Measurements from ENCODE around the gene ST8SIA5. TPM values are rescaled to one million over a fixed set of nuclear protein-coding genes. Genes with fewer than 3 reads are reported as not detected.

The ST8SIA5 gene
- total and polyA plus RNA-seq, 4 donors: 3.3 to 26.6 (median 16.1) TPM

GRCh38 chr18:46668694-46669093 lies 88.2 kb downstream of the ST8SIA5 start:
- H3K27me3 ChIP-seq (ENCODE audit: control insufficient read depth, insufficient read depth, low read length): no peaks in the 10 kb centered on the region
- no peak for DNase-seq (ENCODE audit: low read depth in 4 of 6, low spot score in 6 of 6)
- no peak overlapping the region for H3K4me3 ChIP-seq (ENCODE audit: low read depth, low read length)
- H3K4me1 ChIP-seq (ENCODE audit: control insufficient read depth, insufficient read depth, low read length): peaks cover 14% of the 10 kb centered on the region
- no peaks in the 10 kb centered on the region for H3K9me3 ChIP-seq (ENCODE audit: control insufficient read depth, insufficient read depth, low read length)
- no peak overlapping the region for H3K27ac ChIP-seq (ENCODE audit: low read depth, low read length)
- no peaks in the 10 kb centered on the region for H3K36me3 ChIP-seq (ENCODE audit: control insufficient read depth, insufficient read depth, low read length)
- WGBS (ENCODE audit: insufficient coverage): 65% methylated on average over 6 of the region's 6 CpGs

GRCh38 chr18:46668135-46668534 lies 88.7 kb downstream of the ST8SIA5 start:
- Histone ChIP-seq H3K27me3 (ENCODE audit: control insufficient read depth, insufficient read depth, low read length) (no peaks in the 10 kb centered on the region), H3K4me3 (ENCODE audit: low read depth, low read length) (no peak overlapping the region), H3K36me3 (ENCODE audit: control insufficient read depth, insufficient read depth, low read length) (no peaks in the 10 kb centered on the region), H3K9me3 (ENCODE audit: control insufficient read depth, insufficient read depth, low read length) (no peaks in the 10 kb centered on the region), H3K27ac (ENCODE audit: low read depth, low read length) (no peak overlapping the region), H3K4me1 (ENCODE audit: control insufficient read depth, insufficient read depth, low read length) (peaks cover 14% of the 10 kb centered on the region)
- no peak for DNase-seq (ENCODE audit: low read depth in 4 of 6, low spot score in 6 of 6)
- 30% methylated on average over 7 of the region's 11 CpGs for WGBS (ENCODE audit: insufficient coverage)

- no peak overlapping the region for H3K27ac ChIP-seq (ENCODE audit: low read depth, low read length)
- no peaks in the 10 kb centered on the region for H3K36me3 ChIP-seq (ENCODE audit: control insufficient read depth, insufficient read depth, low read length)
- no peaks in the 10 kb centered on the region for H3K27me3 ChIP-seq (ENCODE audit: control insufficient read depth, insufficient read depth, low read length)
- H3K4me3 ChIP-seq (ENCODE audit: low read depth, low read length): no peak overlapping the region
- H3K9me3 ChIP-seq (ENCODE audit: control insufficient read depth, insufficient read depth, low read length): no peaks in the 10 kb centered on the region
- peaks cover 14% of the 10 kb centered on the region for H3K4me1 ChIP-seq (ENCODE audit: control insufficient read depth, insufficient read depth, low read length)
- 87% methylated on average over 1 of the region's 1 CpG for WGBS (ENCODE audit: insufficient coverage)
- DNase-seq (ENCODE audit: low read depth in 4 of 6, low spot score in 6 of 6): no peak
Measured at GRCh38 chr18:46663539-46663938, 93.3 kb downstream of the ST8SIA5 start.

- peak in 5 of 6 donors; percentile 55 to 96 (median 75) for DNase-seq (ENCODE audit: low read depth in 4 of 6, low spot score in 6 of 6)
- Histone ChIP-seq H3K27ac (ENCODE audit: low read depth, low read length) (no peak overlapping the region), H3K9me3 (ENCODE audit: control insufficient read depth, insufficient read depth, low read length) (no peaks in the 10 kb centered on the region), H3K4me1 (ENCODE audit: control insufficient read depth, insufficient read depth, low read length) (peaks cover 3% of the 10 kb centered on the region), H3K36me3 (ENCODE audit: control insufficient read depth, insufficient read depth, low read length) (no peaks in the 10 kb centered on the region), H3K27me3 (ENCODE audit: control insufficient read depth, insufficient read depth, low read length) (peaks cover 5% of the 10 kb centered on the region), H3K4me3 (ENCODE audit: low read depth, low read length) (no peak overlapping the region)
- WGBS (ENCODE audit: insufficient coverage): 53% methylated on average over 7 of the region's 9 CpGs
Measured at GRCh38 chr18:46660957-46661749, 95.7 kb downstream of the ST8SIA5 start.

- Histone ChIP-seq H3K36me3 (ENCODE audit: control insufficient read depth, insufficient read depth, low read length) (no peaks in the 10 kb centered on the region), H3K27me3 (ENCODE audit: control insufficient read depth, insufficient read depth, low read length) (peaks cover 5% of the 10 kb centered on the region), H3K4me3 (ENCODE audit: low read depth, low read length) (no peak overlapping the region), H3K9me3 (ENCODE audit: control insufficient read depth, insufficient read depth, low read length) (no peaks in the 10 kb centered on the region), H3K27ac (ENCODE audit: low read depth, low read length) (no peak overlapping the region), H3K4me1 (ENCODE audit: control insufficient read depth, insufficient read depth, low read length) (peaks cover 3% of the 10 kb centered on the region)
- no peak for DNase-seq (ENCODE audit: low read depth in 4 of 6, low spot score in 6 of 6)
- 100% methylated on average over 2 of the region's 3 CpGs for WGBS (ENCODE audit: insufficient coverage)
Measured at GRCh38 chr18:46659484-46659883, 97.4 kb downstream of the ST8SIA5 start.

- Histone ChIP-seq H3K4me1 (ENCODE audit: control insufficient read depth, insufficient read depth, low read length) (peaks cover 3% of the 10 kb centered on the region), H3K27ac (ENCODE audit: low read depth, low read length) (no peak within 1 kb of the TSS), H3K36me3 (ENCODE audit: control insufficient read depth, insufficient read depth, low read length) (no peaks in the 10 kb centered on the region), H3K4me3 (ENCODE audit: low read depth, low read length) (no peak within 1 kb of the TSS), H3K27me3 (ENCODE audit: control insufficient read depth, insufficient read depth, low read length) (peaks cover 5% of the 10 kb centered on the region), H3K9me3 (ENCODE audit: control insufficient read depth, insufficient read depth, low read length) (no peaks in the 10 kb centered on the region)
- DNase-seq (ENCODE audit: low read depth in 4 of 6, low spot score in 6 of 6): no peak
- WGBS (ENCODE audit: insufficient coverage): 76% methylated on average over 25 of the region's 25 CpGs
Measured at GRCh38 chr18:46657115-46657955, 99.5 kb downstream of the ST8SIA5 start, which contains the start of gene LOXHD1. Gene LOXHD1 (minus strand): TSS chr18:46657220. CDS start chr18:46657033, 187 bp downstream.

- H3K4me1 ChIP-seq (ENCODE audit: control insufficient read depth, insufficient read depth, low read length): peaks cover 3% of the 10 kb centered on the region
- 79% methylated on average over 24 of the region's 27 CpGs for WGBS (ENCODE audit: insufficient coverage)
Measured at GRCh38 chr18:46656326-46657114, 100.3 kb downstream of the ST8SIA5 start.

GRCh38 chr18:46652372-46652771 lies 104.5 kb downstream of the ST8SIA5 start:
- Histone ChIP-seq H3K27ac (ENCODE audit: low read depth, low read length) (no peak overlapping the region), H3K27me3 (ENCODE audit: control insufficient read depth, insufficient read depth, low read length) (peaks cover under 1% of the 10 kb centered on the region), H3K9me3 (ENCODE audit: control insufficient read depth, insufficient read depth, low read length) (no peaks in the 10 kb centered on the region), H3K4me3 (ENCODE audit: low read depth, low read length) (no peak overlapping the region), H3K4me1 (ENCODE audit: control insufficient read depth, insufficient read depth, low read length) (no peaks in the 10 kb centered on the region), H3K36me3 (ENCODE audit: control insufficient read depth, insufficient read depth, low read length) (no peaks in the 10 kb centered on the region)
- no peak for DNase-seq (ENCODE audit: low read depth in 4 of 6, low spot score in 6 of 6)

More at GRCh38 chr18:46656326-46657114, 100.3 kb downstream of the ST8SIA5 start:
- H3K4me3 ChIP-seq (ENCODE audit: low read depth, low read length): no peak overlapping the region
- H3K27ac ChIP-seq (ENCODE audit: low read depth, low read length): no peak overlapping the region
- H3K9me3 ChIP-seq (ENCODE audit: control insufficient read depth, insufficient read depth, low read length): no peaks in the 10 kb centered on the region
- no peaks in the 10 kb centered on the region for H3K36me3 ChIP-seq (ENCODE audit: control insufficient read depth, insufficient read depth, low read length)
- DNase-seq (ENCODE audit: low read depth in 4 of 6, low spot score in 6 of 6): no peak
- H3K27me3 ChIP-seq (ENCODE audit: control insufficient read depth, insufficient read depth, low read length): peaks cover 5% of the 10 kb centered on the region

GRCh38 chr18:46650681-46651080 lies 106.2 kb downstream of the ST8SIA5 start:
- Histone ChIP-seq H3K4me1 (ENCODE audit: control insufficient read depth, insufficient read depth, low read length) (no peaks in the 10 kb centered on the region), H3K4me3 (ENCODE audit: low read depth, low read length) (no peak overlapping the region), H3K9me3 (ENCODE audit: control insufficient read depth, insufficient read depth, low read length) (no peaks in the 10 kb centered on the region), H3K27me3 (ENCODE audit: control insufficient read depth, insufficient read depth, low read length) (no peaks in the 10 kb centered on the region), H3K36me3 (ENCODE audit: control insufficient read depth, insufficient read depth, low read length) (no peaks in the 10 kb centered on the region), H3K27ac (ENCODE audit: low read depth, low read length) (no peak overlapping the region)
- DNase-seq (ENCODE audit: low read depth in 4 of 6, low spot score in 6 of 6): no peak
- WGBS (ENCODE audit: insufficient coverage): no CpG with 5 or more reads among the region's 4 CpGs
